ENCODE data around the gene ALPK1. TPM values are rescaled to one million over a fixed set of nuclear protein-coding genes. Genes with fewer than 3 reads are reported as not detected.

Gene ALPK1
- total RNA-seq, 2 donors from 2014 or later = 4.2 to 8.1 TPM

DNA sequence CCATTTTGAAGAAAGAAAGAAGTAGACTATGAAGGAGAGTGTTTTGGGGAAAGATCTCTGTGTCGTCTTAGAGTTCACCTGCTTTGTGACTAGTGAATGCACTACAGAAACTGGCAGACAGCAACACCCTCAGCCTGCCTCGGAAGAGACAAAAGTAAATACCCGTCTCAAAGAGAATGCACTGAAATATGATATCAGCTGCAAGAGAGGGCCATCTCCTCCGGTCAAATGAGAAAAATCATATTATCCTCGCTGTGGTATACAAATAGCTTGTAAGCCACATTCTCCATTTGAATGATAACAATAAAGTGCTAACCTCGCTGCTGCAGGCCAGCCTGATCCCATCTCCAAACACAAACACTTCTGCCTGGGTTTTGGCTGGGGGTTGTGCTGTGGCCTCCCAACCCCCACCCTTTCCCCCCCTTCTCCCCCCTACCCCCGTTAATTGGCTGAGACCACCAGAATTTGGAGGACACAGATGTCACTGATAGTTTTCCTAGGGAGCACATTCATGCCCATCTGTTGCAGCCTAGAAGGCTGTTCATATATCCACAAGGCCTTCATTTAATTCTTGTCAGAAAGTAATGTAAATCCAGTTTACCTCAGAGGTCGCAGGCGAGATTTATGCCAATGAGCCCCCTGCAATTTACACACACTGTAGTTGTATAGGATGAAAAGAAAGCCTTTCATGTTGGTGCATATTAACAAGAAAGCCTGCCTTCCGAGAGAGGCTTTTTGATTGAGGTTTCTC lies 46.3 kb downstream of the ALPK1 start:
- DNase-seq (ENCODE audit: low spot score) = no peak
- no peak overlapping the region for H3K27ac ChIP-seq
- H3K27me3 ChIP-seq = no peaks in the 10 kb centered on the region
- no peak overlapping the region for H3K4me3 ChIP-seq
- no peaks in the 10 kb centered on the region for H3K36me3 ChIP-seq
- no peaks in the 10 kb centered on the region for H3K9me3 ChIP-seq
- peaks cover 0 to 8% of the 10 kb centered on the region in 2 donors for H3K4me1 ChIP-seq
- no peak for TF ChIP-seq CTCF (IDR thresholded peaks at IDR 0.05)

- peaks cover 0 to 19% of the 10 kb centered on the region in 2 donors for H3K4me1 ChIP-seq
- H3K27me3 ChIP-seq = no peaks in the 10 kb centered on the region
- peak overlapping the region in 1 of 2 donors; percentile 16 for H3K4me3 ChIP-seq
- H3K27ac ChIP-seq = peak overlapping the region; percentile 72 to 79
- H3K9me3 ChIP-seq = no peaks in the 10 kb centered on the region
- TF ChIP-seq CTCF (IDR thresholded peaks at IDR 0.05) = peak in 1 of 2 donors; percentile 23
- H3K36me3 ChIP-seq = no peaks in the 10 kb centered on the region
- peak; percentile 87 for DNase-seq (ENCODE audit: low spot score)
Observed at GRCh38 chr4:112348488-112349158, 51.5 kb downstream of the ALPK1 start.

DNA sequence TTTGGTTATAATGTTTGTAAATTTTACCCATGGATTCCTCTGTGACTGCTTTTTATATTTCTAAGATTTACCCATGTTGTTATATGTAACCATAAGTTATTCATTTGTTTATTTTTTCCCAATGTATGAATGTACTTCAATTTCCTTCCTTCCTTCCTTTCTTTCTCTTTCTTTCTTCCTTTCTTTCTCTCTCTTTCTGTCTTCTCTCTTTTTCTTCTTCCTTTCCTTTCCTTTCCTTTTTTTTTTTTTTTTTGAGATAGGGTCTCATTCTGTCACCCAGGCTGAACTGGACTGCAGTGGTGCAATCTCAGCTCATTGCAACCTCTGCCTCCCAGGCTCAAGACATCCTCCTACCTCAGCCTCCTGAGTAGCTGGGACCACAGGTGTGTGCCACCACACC lies 55.6 kb downstream of the ALPK1 start:
- Histone ChIP-seq H3K4me1 (peaks cover 0 to 18% of the 10 kb centered on the region in 2 donors), H3K4me3 (no peak overlapping the region), H3K27me3 (no peaks in the 10 kb centered on the region), H3K9me3 (no peaks in the 10 kb centered on the region), H3K27ac (no peak overlapping the region), H3K36me3 (no peaks in the 10 kb centered on the region)
- DNase-seq (ENCODE audit: low spot score) = no peak
- no peak for TF ChIP-seq CTCF (IDR thresholded peaks at IDR 0.05)

DNA sequence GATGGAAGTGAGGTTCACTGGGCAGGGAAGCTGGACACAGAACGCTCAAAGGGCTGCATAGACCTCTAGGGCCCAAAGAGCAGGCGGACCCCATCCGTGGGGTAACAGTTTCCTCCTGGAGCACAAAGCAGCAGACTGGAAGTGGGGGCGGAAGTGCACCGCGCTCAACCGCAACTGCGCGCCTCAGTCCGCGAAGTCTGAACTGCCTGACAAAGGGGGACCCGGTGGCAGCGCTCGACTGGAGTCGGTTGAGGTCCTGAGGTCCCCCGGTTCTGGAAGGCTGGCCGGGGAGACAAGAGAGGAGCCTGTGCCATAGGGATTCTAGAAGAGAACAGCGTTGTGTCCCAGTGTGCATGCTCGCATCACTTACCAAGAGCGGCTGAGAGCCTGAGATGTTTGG lies 58.5 kb downstream of the ALPK1 start:
- H3K27ac ChIP-seq = no peak overlapping the region
- H3K9me3 ChIP-seq = no peaks in the 10 kb centered on the region
- H3K36me3 ChIP-seq = no peaks in the 10 kb centered on the region
- TF ChIP-seq CTCF (IDR thresholded peaks at IDR 0.05) = no peak
- H3K4me1 ChIP-seq = no peaks in the 10 kb centered on the region
- H3K4me3 ChIP-seq = no peak overlapping the region
- DNase-seq (ENCODE audit: low spot score) = no peak
- no peaks in the 10 kb centered on the region for H3K27me3 ChIP-seq

GRCh38 chr4:112357453-112357852 lies 60.3 kb downstream of the ALPK1 start:
- Histone ChIP-seq H3K4me1 (no peaks in the 10 kb centered on the region), H3K9me3 (peaks cover 0 to 2% of the 10 kb centered on the region in 2 donors), H3K4me3 (no peak overlapping the region), H3K36me3 (no peaks in the 10 kb centered on the region), H3K27ac (no peak overlapping the region), H3K27me3 (no peaks in the 10 kb centered on the region)
- no peak for DNase-seq (ENCODE audit: low spot score)
- TF ChIP-seq CTCF (IDR thresholded peaks at IDR 0.05) = no peak

All from right atrium auricular region (tissue), 2 donors.